Measurements from ENCODE around the gene EVC2.

The EVC2 gene, protein sequence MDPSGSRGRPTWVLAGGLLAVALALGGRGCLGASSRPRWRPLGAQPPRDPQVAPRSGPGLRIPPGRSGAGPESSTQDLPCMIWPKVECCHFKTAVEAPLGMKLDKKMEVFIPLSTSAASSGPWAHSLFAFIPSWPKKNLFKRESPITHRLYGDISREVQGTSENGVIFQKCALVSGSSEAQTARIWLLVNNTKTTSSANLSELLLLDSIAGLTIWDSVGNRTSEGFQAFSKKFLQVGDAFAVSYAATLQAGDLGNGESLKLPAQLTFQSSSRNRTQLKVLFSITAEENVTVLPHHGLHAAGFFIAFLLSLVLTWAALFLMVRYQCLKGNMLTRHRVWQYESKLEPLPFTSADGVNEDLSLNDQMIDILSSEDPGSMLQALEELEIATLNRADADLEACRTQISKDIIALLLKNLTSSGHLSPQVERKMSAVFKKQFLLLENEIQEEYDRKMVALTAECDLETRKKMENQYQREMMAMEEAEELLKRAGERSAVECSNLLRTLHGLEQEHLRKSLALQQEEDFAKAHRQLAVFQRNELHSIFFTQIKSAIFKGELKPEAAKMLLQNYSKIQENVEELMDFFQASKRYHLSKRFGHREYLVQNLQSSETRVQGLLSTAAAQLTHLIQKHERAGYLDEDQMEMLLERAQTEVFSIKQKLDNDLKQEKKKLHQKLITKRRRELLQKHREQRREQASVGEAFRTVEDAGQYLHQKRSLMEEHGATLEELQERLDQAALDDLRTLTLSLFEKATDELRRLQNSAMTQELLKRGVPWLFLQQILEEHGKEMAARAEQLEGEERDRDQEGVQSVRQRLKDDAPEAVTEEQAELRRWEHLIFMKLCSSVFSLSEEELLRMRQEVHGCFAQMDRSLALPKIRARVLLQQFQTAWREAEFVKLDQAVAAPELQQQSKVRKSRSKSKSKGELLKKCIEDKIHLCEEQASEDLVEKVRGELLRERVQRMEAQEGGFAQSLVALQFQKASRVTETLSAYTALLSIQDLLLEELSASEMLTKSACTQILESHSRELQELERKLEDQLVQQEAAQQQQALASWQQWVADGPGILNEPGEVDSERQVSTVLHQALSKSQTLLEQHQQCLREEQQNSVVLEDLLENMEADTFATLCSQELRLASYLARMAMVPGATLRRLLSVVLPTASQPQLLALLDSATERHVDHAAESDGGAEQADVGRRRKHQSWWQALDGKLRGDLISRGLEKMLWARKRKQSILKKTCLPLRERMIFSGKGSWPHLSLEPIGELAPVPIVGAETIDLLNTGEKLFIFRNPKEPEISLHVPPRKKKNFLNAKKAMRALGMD

DNA sequence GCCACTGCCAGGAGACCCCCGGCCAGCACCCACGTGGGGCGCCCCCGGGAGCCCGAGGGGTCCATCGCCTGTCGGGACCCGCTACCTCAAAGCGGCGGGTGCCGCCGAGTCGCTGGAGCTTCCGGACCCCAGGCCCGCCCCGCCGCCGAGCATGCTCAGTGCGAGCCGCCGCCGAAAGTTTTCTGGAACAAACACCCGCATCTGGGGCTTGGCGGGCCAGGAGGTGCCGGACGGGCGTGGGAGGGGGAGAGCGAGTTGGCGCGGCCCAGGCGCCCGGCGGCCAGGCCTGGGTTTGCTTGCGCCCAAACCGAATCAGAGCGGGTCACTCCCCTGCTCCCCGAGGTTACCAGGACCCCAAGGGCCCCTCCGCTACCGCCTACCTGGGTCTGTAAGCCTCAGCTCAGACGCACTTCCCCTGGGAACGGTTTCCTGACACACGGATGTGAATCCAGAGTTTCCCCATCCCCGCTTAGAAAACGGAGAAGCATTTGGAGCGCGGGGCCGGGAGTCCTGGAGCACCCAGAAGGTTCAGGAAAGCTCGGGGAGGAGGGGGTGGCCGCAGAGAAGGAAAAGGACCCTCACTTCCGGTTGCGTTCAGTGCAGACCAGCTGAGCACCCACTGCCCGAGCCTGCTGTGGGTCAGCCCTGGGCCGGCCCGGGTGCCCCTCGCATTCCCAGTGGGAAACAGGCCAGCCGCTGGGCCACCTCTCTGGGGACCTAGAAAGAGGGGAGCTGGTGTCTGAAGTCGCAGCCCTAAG lies at the start of gene EVC2:
TSS of gene EVC2 (minus strand) at position 111 of the 758 bp plus-strand sequence. CDS start at position 65, 46 bp downstream.
- H3K4me3 ChIP-seq (ENCODE audit: low read length): peak within 1 kb of the TSS; percentile 60
- peak; percentile 39 for DNase-seq (ENCODE audit: low read depth)
- TF ChIP-seq CTCF (IDR thresholded peaks at IDR 0.05; ENCODE audit: insufficient read depth, low read depth, low read length, missing control alignments): no peak

GRCh38 chr4:5757954-5758353 lies 49.6 kb upstream of the EVC2 start:
- no peak overlapping the region for H3K4me3 ChIP-seq (ENCODE audit: low read length)
- DNase-seq (ENCODE audit: low read depth): no peak
- no peak for TF ChIP-seq CTCF (IDR thresholded peaks at IDR 0.05; ENCODE audit: insufficient read depth, low read depth, low read length, missing control alignments)

GRCh38 chr4:5757536-5757935 lies 49.2 kb upstream of the EVC2 start:
- DNase-seq (ENCODE audit: low read depth): peak; percentile 29
- H3K4me3 ChIP-seq (ENCODE audit: low read length): no peak overlapping the region
- no peak for TF ChIP-seq CTCF (IDR thresholded peaks at IDR 0.05; ENCODE audit: insufficient read depth, low read depth, low read length, missing control alignments)

- DNase-seq (ENCODE audit: low read depth): no peak
- no peak overlapping the region for H3K4me3 ChIP-seq (ENCODE audit: low read length)
- TF ChIP-seq CTCF (IDR thresholded peaks at IDR 0.05; ENCODE audit: insufficient read depth, low read depth, low read length, missing control alignments): no peak
Measured at GRCh38 chr4:5757091-5757490, 48.7 kb upstream of the EVC2 start.

DNA sequence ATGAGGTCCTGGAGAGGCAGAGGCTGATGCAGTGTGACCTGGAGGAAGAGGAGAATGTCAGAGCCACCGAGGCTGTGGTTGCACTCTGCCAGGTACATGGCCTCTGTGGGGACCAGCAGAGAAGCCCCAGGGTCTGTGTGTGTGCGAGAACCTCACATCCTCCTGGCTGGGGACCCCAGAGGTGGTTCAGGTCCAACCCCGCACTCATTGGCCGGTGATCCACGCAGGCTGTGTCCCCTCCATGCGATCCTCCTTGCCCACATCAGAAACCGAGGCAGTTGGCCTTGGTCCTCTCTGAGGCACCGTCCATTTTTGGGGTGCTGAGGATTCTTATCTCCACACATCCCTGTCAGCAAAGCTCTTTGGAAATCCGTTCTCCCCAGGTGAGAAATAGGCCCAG lies 47.9 kb upstream of the EVC2 start:
- no peak for TF ChIP-seq CTCF (IDR thresholded peaks at IDR 0.05; ENCODE audit: insufficient read depth, low read depth, low read length, missing control alignments)
- DNase-seq (ENCODE audit: low read depth): no peak

GRCh38 chr4:5755679-5756078 lies 47.3 kb upstream of the EVC2 start:
- TF ChIP-seq CTCF (IDR thresholded peaks at IDR 0.05; ENCODE audit: insufficient read depth, low read depth, low read length, missing control alignments): no peak
- no peak for DNase-seq (ENCODE audit: low read depth)
- no peak overlapping the region for H3K4me3 ChIP-seq (ENCODE audit: low read length)

More for the DNA sequence above, 47.9 kb upstream of the EVC2 start:
- H3K4me3 ChIP-seq (ENCODE audit: low read length): no peak overlapping the region

Data from epithelial cell of esophagus (primary cell).